Colonic mucosa (tissue), 4 donors: ENCODE results near the gene HAND2. TPM values are rescaled to one million over a fixed set of nuclear protein-coding genes. Genes with fewer than 3 reads are reported as not detected.

Experiments used
- DNase-seq: peaks from one replicate; pipeline ENCODE4 v3.0.0-alpha.2; 2020
- H3K27ac ChIP-seq: fragments of 200-600 bp; one replicate; pipeline ENCODE4 v1.8.0; 2021
- H3K27me3 ChIP-seq: fragments of 200-600 bp; one replicate; pipeline ENCODE4 v1.8.0; 2021
- H3K36me3 ChIP-seq: fragments of 200-600 bp; one replicate; pipeline ENCODE4 v1.8.0; 2021
- H3K4me1 ChIP-seq: fragments of 200-600 bp; one replicate; pipeline ENCODE4 v1.8.0; 2021; ENCODE audit warnings: mild to moderate bottlenecking
- H3K4me3 ChIP-seq: fragments of 200-600 bp; one replicate; pipeline ENCODE4 v1.8.0; 2021
- H3K9ac ChIP-seq, 2 donors: one replicate each; pipeline ENCODE4 v1.7.0; 2013; ENCODE audit warnings: control low read depth in 2 of 2, low read depth in 2 of 2, low read length in 2 of 2
- H3K9me3 ChIP-seq: fragments of 200-600 bp; one replicate; pipeline ENCODE4 v1.8.0; 2021
- CTCF ChIP-seq: fragments of 200-600 bp; IDR thresholded peaks from one replicate; pipeline ENCODE4 v1.8.0; 2022; ENCODE audit warnings: antibody characterized with exemption, mild to moderate bottlenecking
- intact Hi-C: fragments of 100-400 bp; cut with DNase I; formaldehyde crosslinking; loops from one replicate; pipeline ENCODE4 v1.14.1; 2022
- total RNA-seq, 2 donors: library from RNA; stranded (reverse); fragmentation: NEBNext Ultra II Directional in 1 of 2; extraction: Animal tissue kit (Norgen Biotek cat#: 25700) in 1 of 2; gene quantifications; one replicate each; pipeline ENCODE4 v1.2.1, GENCODE V29; 2021
- donor health status: healthy.
- donor health status: DM: no; HTN: no; CAD: no.
- donor health status: DM: no; HTN: no; CAD: no.

Gene HAND2
- total RNA-seq, 2 donors from 2014 or later, result 1.6 to 9.4 TPM

GRCh38 chr4:173560896-173561295 lies 30.9 kb upstream of the HAND2 start:
- no peak overlapping the region for H3K9ac ChIP-seq
- no peaks in the 10 kb centered on the region for H3K36me3 ChIP-seq
- DNase-seq, result no peak
- intact Hi-C loops, result no loop called here
- H3K9me3 ChIP-seq, result no peaks in the 10 kb centered on the region
- no peaks in the 10 kb centered on the region for H3K4me1 ChIP-seq
- no peak overlapping the region for H3K27ac ChIP-seq
- H3K4me3 ChIP-seq, result no peak overlapping the region
- no peaks in the 10 kb centered on the region for H3K27me3 ChIP-seq
- TF ChIP-seq CTCF, result no peak

GRCh38 chr4:173556398-173557131 lies 26.5 kb upstream of the HAND2 start:
- H3K27ac ChIP-seq, result no peak overlapping the region
- H3K36me3 ChIP-seq, result no peaks in the 10 kb centered on the region
- no peak for TF ChIP-seq CTCF
- intact Hi-C loops, result no loop called here
- no peak overlapping the region for H3K4me3 ChIP-seq
- DNase-seq, result no peak
- H3K27me3 ChIP-seq, result no peaks in the 10 kb centered on the region
- no peaks in the 10 kb centered on the region for H3K9me3 ChIP-seq
- H3K9ac ChIP-seq, result no peak overlapping the region
- no peaks in the 10 kb centered on the region for H3K4me1 ChIP-seq

- H3K4me3 ChIP-seq, result no peak overlapping the region
- H3K27me3 ChIP-seq, result no peaks in the 10 kb centered on the region
- no peak overlapping the region for H3K9ac ChIP-seq
- H3K4me1 ChIP-seq, result no peaks in the 10 kb centered on the region
- no peaks in the 10 kb centered on the region for H3K9me3 ChIP-seq
- no peaks in the 10 kb centered on the region for H3K36me3 ChIP-seq
- DNase-seq, result no peak
- no peak for TF ChIP-seq CTCF
- H3K27ac ChIP-seq, result no peak overlapping the region
- intact Hi-C loops, result no loop called here
Observed at GRCh38 chr4:173547889-173548288, 17.9 kb upstream of the HAND2 start.

- no peak for TF ChIP-seq CTCF
- Histone ChIP-seq H3K9me3 (no peaks in the 10 kb centered on the region), H3K4me1 (no peaks in the 10 kb centered on the region), H3K27me3 (no peaks in the 10 kb centered on the region), H3K9ac (no peak overlapping the region), H3K4me3 (no peak overlapping the region), H3K36me3 (no peaks in the 10 kb centered on the region), H3K27ac (no peak overlapping the region)
- DNase-seq, result no peak
- intact Hi-C loops, result no loop called here
Observed at GRCh38 chr4:173546776-173547175, 16.7 kb upstream of the HAND2 start.

GRCh38 chr4:173545440-173545839 lies 15.4 kb upstream of the HAND2 start:
- TF ChIP-seq CTCF, result no peak
- Histone ChIP-seq H3K4me3 (no peak overlapping the region), H3K27me3 (peaks cover 5% of the 10 kb centered on the region), H3K9ac (no peak overlapping the region), H3K27ac (no peak overlapping the region), H3K36me3 (no peaks in the 10 kb centered on the region), H3K9me3 (no peaks in the 10 kb centered on the region), H3K4me1 (no peaks in the 10 kb centered on the region)
- DNase-seq, result no peak
- intact Hi-C loops, result no loop called here
